WI38 (cell line): Measurements from ENCODE around the gene DIPK1B.

Source experiments
- H3K4me3 ChIP-seq: 2 replicates; pipeline ENCODE4 v1.5.1; 2011; ENCODE audit warnings: low read depth, mild to moderate bottlenecking, control low read depth, low read length
- TF ChIP-seq, protein P1 (sequence below): IDR thresholded peaks from 2 replicates; pipeline ENCODE4 v1.5.1; 2012; ENCODE audit warnings: low read depth, mild to moderate bottlenecking, control low read depth, low read length

The DIPK1B gene

DNA sequence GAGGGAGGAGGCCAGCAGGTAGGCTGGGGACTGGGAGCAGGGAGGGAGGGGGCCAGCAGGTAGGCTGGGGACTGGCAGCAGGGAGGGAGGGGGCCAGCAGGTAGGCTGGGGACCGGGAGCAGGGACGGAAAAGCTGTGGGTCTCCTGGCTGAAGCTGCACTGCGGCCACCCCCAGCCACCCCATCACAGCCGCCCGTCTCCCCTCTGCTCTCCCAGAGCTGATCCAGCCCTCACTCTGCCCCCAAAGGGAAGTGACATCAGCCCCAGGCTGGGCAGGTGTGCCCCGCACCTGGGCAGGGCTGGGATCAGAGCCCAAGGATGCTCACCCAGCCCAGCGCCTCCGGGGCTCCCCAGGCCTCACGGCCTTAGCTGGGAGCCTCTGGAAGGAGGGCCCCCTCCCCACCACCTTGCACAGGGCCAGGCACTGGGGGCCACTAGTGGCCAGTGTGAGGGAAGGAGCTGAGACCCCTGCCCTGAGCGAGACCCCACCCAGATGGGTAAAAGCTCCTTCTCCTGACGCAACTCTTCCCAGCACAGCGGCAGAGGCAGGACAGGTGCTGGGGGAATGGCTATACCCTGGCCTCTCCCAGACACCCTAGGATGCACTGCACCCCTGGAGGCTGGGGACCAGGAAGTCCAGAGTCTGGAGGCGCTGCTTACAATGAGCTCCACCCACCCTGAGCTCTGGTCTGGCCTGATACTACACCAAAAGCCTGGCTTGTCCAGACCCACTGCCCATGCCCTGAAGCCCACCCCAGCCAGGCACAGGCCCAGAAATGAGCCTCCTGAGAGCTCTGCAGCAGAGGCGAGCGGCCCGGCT lies 36.7 kb upstream of the DIPK1B start:
- TF ChIP-seq, protein P1, sequence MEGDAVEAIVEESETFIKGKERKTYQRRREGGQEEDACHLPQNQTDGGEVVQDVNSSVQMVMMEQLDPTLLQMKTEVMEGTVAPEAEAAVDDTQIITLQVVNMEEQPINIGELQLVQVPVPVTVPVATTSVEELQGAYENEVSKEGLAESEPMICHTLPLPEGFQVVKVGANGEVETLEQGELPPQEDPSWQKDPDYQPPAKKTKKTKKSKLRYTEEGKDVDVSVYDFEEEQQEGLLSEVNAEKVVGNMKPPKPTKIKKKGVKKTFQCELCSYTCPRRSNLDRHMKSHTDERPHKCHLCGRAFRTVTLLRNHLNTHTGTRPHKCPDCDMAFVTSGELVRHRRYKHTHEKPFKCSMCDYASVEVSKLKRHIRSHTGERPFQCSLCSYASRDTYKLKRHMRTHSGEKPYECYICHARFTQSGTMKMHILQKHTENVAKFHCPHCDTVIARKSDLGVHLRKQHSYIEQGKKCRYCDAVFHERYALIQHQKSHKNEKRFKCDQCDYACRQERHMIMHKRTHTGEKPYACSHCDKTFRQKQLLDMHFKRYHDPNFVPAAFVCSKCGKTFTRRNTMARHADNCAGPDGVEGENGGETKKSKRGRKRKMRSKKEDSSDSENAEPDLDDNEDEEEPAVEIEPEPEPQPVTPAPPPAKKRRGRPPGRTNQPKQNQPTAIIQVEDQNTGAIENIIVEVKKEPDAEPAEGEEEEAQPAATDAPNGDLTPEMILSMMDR, result no peak
- H3K4me3 ChIP-seq, result no peak overlapping the region

DNA sequence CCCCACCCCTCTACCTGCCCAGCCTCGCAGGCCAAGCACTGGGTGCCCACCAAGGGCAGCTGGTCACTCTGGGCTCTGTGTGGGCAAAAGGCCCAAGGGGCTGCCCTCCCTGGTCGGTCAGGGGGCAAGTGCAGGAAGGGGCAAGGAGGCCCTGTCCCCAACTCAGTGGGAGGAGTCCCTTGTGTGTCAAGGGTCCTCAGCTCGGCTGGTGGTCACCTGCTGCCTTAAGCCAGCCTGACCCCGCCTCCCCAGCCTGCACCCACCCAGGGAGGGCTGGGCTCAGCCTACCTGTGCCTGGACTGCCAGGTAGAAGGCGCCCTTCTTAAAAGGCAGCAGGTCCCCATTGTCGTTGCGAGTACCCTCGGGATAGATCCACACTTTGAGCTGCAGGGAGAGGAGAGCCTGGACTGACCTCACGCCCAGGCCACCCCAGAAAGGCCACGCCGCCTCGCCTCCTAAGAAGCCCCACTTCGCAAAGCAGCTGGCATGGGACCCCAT lies 36.0 kb upstream of the DIPK1B start:
- H3K4me3 ChIP-seq, result no peak overlapping the region
- TF ChIP-seq, protein P1, result no peak

DNA sequence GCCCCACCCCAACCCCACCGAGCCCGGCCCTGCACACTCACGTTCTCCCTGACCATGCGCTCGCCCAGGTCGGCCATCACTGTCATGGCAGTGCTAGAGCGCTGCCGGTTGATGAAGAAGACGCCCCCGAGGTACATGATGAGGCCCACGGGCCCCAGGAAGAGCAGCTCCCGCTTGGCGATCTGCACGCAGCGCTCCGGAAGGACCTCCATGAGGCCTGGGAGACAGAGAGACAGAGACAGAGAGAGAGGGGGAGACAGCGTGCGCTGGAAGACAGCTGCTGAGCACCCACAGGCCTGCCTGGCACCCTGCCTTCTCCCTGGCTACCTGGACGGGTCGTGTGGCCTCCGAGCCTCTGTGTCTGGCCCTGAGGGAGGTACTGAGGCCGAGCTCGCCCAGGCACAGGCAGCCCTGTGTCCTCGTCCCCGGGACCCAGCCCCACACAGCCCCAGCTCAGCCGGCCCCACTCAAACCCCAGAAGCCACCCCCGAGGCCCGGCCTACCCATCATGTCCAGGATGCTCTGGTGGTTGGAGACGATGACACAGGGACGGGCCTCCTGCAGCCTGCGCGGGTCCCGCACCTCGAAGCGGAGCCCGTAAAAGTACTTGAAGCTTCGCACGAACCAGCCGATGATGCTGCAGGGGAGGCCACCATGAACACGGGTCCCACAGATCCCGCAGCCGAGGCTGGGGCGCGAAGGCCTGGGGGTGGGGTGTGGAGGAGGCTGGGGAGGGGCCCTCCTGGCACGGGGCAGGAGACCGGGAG lies 35.3 kb upstream of the DIPK1B start:
- H3K4me3 ChIP-seq, result no peak overlapping the region
- TF ChIP-seq, protein P1, result no peak

DNA sequence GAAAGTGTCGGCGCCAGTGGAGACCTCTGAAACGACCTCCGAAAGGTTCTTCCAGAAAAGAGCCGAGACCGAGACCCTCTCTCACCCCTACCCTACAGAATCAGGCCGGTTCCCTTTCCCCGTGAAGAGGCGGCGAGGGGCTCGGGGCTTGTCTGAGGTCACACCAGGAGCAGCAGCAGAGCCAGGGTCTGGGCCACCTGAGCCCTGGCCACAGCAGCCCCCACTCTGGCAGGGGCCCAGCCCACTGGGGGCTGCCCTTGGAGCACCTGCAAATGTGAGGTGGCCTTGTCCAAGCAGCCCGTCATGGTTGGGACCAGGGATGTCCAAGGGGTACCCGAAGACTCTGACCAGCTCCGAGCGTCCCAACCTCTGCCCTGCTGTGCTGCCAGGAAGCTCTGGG lies 34.3 kb upstream of the DIPK1B start:
- TF ChIP-seq, protein P1, result no peak
- no peak overlapping the region for H3K4me3 ChIP-seq

DNA sequence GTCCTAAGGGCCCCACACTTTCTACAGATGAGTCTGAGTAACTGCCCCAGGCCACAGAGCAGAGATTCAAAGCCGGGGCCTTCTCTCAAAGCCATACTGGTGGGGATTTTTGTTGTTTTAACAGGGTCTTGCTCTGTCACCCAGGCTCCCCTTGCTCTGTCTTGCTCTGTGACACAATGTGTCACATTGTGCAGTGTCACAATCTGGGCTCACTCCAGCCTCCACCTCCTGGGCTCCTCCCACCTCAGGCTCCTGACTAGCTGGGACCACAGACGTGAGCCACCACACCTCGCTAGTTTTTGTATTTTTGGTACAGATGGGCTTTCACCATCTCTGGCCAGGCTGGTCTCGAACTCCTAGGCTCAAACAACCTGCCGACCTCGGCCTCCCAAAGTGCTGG lies 33.7 kb upstream of the DIPK1B start:
- H3K4me3 ChIP-seq, result no peak overlapping the region
- TF ChIP-seq, protein P1, result no peak

DNA sequence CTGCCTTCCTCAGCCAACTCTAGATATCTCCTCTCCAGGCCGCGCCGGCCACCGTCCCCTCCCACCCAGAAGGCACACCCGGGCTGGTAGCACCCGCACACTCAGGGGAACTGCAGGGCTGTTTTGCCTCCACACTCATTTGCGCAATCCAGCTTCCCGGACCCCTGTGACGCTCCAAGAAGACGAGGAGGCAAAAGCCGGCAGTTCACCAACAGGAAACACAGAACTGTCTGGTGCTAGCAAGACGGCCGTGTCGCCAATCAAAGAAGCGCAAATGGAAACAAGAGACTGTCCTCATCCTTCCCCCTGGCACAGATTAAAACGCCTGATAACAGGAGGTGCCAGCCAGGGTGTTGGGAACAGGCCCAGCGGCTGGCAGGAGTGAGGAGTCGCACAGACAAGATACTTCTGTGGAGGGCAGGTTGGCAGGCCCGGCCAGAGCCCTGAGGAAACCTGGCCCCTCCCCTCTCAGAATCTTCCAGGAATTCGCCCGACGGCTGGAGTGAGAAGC lies 32.9 kb upstream of the DIPK1B start:
- TF ChIP-seq, protein P1, result no peak
- H3K4me3 ChIP-seq, result no peak overlapping the region

DNA sequence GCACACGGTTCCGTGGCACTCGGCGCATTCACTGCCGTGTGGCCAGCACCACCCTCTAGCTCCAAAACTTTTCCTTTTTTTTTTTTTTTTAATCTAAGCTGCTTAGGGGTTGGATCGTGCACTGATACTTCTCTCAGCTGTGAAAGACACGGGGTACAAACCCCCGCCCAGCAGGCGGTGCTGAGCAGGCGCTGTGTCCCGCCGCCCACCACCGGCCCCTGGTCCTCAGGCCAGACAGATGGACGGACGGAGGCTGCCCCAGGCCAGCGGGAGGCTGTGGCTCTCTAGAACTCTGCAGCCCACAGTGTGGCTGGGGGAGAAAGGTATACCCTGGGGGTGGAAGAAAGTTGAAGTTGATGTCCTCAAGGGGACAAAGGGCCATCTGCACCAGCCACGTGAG lies 31.3 kb upstream of the DIPK1B start:
- no peak overlapping the region for H3K4me3 ChIP-seq
- TF ChIP-seq, protein P1, result no peak
